GM21515 (cell line): ENCODE data around the gene BLID.

Source experiments
- ATAC-seq: cut with Tn5 transposase; IDR thresholded peaks from one replicate; pipeline ENCODE4 v1.9.1; 2021; ENCODE audit not compliant: unreplicated experiment

Gene BLID

GRCh38 chr11:122115524-122116379, at the start of gene BLID:
Gene BLID (minus strand): TSS chr11:122116215. CDS start chr11:122115922, 293 bp downstream.
- no peak for ATAC-seq

GRCh38 chr11:122163053-122163819, 47.2 kb upstream of the BLID start:
- ATAC-seq: no peak

GRCh38 chr11:122162095-122162494, 46.1 kb upstream of the BLID start:
- no peak for ATAC-seq

- no peak for ATAC-seq
These were observed 45.0 kb upstream of the BLID start for GRCh38 chr11:122160841-122161590.

- ATAC-seq: no peak
These were observed 43.8 kb upstream of the BLID start for GRCh38 chr11:122159861-122160260.

GRCh38 chr11:122159173-122159721, 43.2 kb upstream of the BLID start:
- no peak for ATAC-seq

GRCh38 chr11:122158171-122158570, 42.2 kb upstream of the BLID start:
- ATAC-seq: no peak

GRCh38 chr11:122157653-122158161, 41.7 kb upstream of the BLID start:
- no peak for ATAC-seq

- no peak for ATAC-seq
These were observed 40.9 kb upstream of the BLID start for GRCh38 chr11:122156940-122157382.

GRCh38 chr11:122155765-122156527, 39.9 kb upstream of the BLID start:
- no peak for ATAC-seq

- no peak for ATAC-seq
These were observed 39.0 kb upstream of the BLID start for GRCh38 chr11:122154994-122155393.

GRCh38 chr11:122154227-122154626, 38.2 kb upstream of the BLID start:
- no peak for ATAC-seq

GRCh38 chr11:122153746-122154145, 37.7 kb upstream of the BLID start:
- no peak for ATAC-seq

GRCh38 chr11:122150216-122151124, 34.5 kb upstream of the BLID start:
- ATAC-seq: no peak

- no peak for ATAC-seq
These were observed 33.2 kb upstream of the BLID start for GRCh38 chr11:122149202-122149601.

- ATAC-seq: no peak
These were observed 30.5 kb upstream of the BLID start for GRCh38 chr11:122146475-122146874.

- no peak for ATAC-seq
These were observed 29.8 kb upstream of the BLID start for GRCh38 chr11:122145715-122146274.

- ATAC-seq: no peak
These were observed 28.7 kb upstream of the BLID start for GRCh38 chr11:122144752-122145151.

GRCh38 chr11:122141725-122142124, 25.7 kb upstream of the BLID start:
- ATAC-seq: no peak
